Kidney (tissue), 14 donors: Measurements from ENCODE around the gene NAXE. TPM values are rescaled to one million over a fixed set of nuclear protein-coding genes. Genes with fewer than 3 reads are reported as not detected.

Source experiments
- DNase-seq, 5 donors: peaks; one replicate each; pipeline ENCODE4 v3.0.0-alpha.2; 2013 to 2020
- FAIRE-seq: peaks from 2 replicates; lab custom pipeline; 2012; peaks lifted over from hg19 to GRCh38; lab: Jason Lieb, UNC
- H3K27ac ChIP-seq, 2 donors: one replicate each; pipeline ENCODE4 v1.7.0; 2013; ENCODE audit warnings: low read depth in 2 of 2, low read length in 2 of 2, inconsistent platforms in 1 of 2
- H3K27me3 ChIP-seq: one replicate; pipeline ENCODE4 v1.7.1; 2013; ENCODE audit warnings: low read length, inconsistent platforms; ENCODE audit not compliant: control insufficient read depth, insufficient read depth
- H3K36me3 ChIP-seq, 3 donors: one replicate each; pipeline versions ENCODE4 v1.7.0 to v1.7.1; 2013; ENCODE audit warnings: low read length in 3 of 3, control low read depth in 1 of 3, inconsistent platforms in 1 of 3; ENCODE audit not compliant: insufficient read depth in 3 of 3, control insufficient read depth in 2 of 3
- H3K4me1 ChIP-seq, 3 donors: one replicate each; pipeline versions ENCODE4 v1.7.0 to v1.7.1; 2013; ENCODE audit warnings: low read length in 3 of 3, inconsistent platforms in 1 of 3, low read depth in 1 of 3; ENCODE audit not compliant: control insufficient read depth in 2 of 3, insufficient read depth in 2 of 3
- H3K4me3 ChIP-seq, 3 donors: one replicate each; pipeline versions ENCODE4 v1.7.0 to v1.8.1; 2013; ENCODE audit warnings: low read length in 3 of 3, control low read depth in 1 of 3, inconsistent platforms in 1 of 3
- H3K9ac ChIP-seq, 3 donors: one replicate each; pipeline versions ENCODE4 v1.7.0 to v1.7.1; 2013; ENCODE audit warnings: low read length in 3 of 3, control low read depth in 1 of 3, inconsistent platforms in 1 of 3
- H3K9me3 ChIP-seq, 3 donors: one replicate each; pipeline versions ENCODE4 v1.7.0 to v1.7.1; 2013; ENCODE audit warnings: low read length in 3 of 3, control low read depth in 1 of 3, inconsistent platforms in 1 of 3; ENCODE audit not compliant: control insufficient read depth in 2 of 3, insufficient read depth in 1 of 3
- CTCF ChIP-seq: IDR thresholded peaks from 3 replicates; pipeline ENCODE4 v1.5.1; 2012; ENCODE audit warnings: mild to moderate bottlenecking, moderate library complexity, borderline replicate concordance; ENCODE audit not compliant: insufficient read depth; ENCODE audit errors: extremely low read depth
- intact Hi-C: fragments of 100-400 bp; cut with DNase I; formaldehyde crosslinking; loops from one replicate; pipeline ENCODE4 v1.11.1; 2022
- polyA plus RNA-seq: library from polyadenylated mRNA; stranded (reverse); fragments of 350-450 nt; fragmentation: Illumina TruSeq; extraction: RNeasy Lipid Tissue Mini Kit (QIAGEN cat#74804); gene quantifications from one replicate; pipeline ENCODE4 v1.2.3, GENCODE V29; 2014; ENCODE audit warnings: low read depth, low replicate concordance; ENCODE audit not compliant: insufficient read depth
- total RNA-seq: library from RNA; stranded (reverse); fragmentation: NEBNext Ultra II Directional; extraction: Animal tissue kit (Norgen Biotek cat#: 25700); gene quantifications from one replicate; pipeline ENCODE4 v1.2.1, GENCODE V29; 2021
- donor health status: control.
- donor health status: control.
- donor health status: control.
- donor health status: control.
- donor health status: control.
- donor health status: DM: yes; HTN: yes; CAD: no.
- donor health status: Normal renal cell carcinoma (clear cell type).

Gene NAXE
- total and polyA plus RNA-seq, 2 donors from 2014 or later = 78.0 to 221 TPM

- intact Hi-C loops = no loop called here
- H3K4me1 ChIP-seq = no peaks in the 10 kb centered on the region
- H3K9ac ChIP-seq = no peak overlapping the region
- H3K9me3 ChIP-seq = no peaks in the 10 kb centered on the region
- no peaks in the 10 kb centered on the region for H3K36me3 ChIP-seq
- DNase-seq = no peak
- no peak overlapping the region for H3K27ac ChIP-seq
- no peak overlapping the region for H3K4me3 ChIP-seq
- no peak for FAIRE-seq
- no peak for TF ChIP-seq CTCF
- H3K27me3 ChIP-seq = no peaks in the 10 kb centered on the region
These were observed 35.9 kb upstream of the NAXE start for GRCh38 chr1:156555715-156556114.

- DNase-seq (no peak), FAIRE-seq (no peak)
- no peak for TF ChIP-seq CTCF
- Histone ChIP-seq H3K27ac (no peak overlapping the region), H3K27me3 (no peaks in the 10 kb centered on the region), H3K36me3 (no peaks in the 10 kb centered on the region), H3K4me1 (no peaks in the 10 kb centered on the region), H3K9me3 (no peaks in the 10 kb centered on the region), H3K9ac (no peak overlapping the region), H3K4me3 (no peak overlapping the region)
- intact Hi-C loops = no loop called here
These were observed 35.2 kb upstream of the NAXE start for GRCh38 chr1:156556354-156556753.

- H3K9ac ChIP-seq = no peak overlapping the region
- no peaks in the 10 kb centered on the region for H3K27me3 ChIP-seq
- H3K9me3 ChIP-seq = no peaks in the 10 kb centered on the region
- no peak for TF ChIP-seq CTCF
- no peak for DNase-seq
- no peak overlapping the region for H3K4me3 ChIP-seq
- no peaks in the 10 kb centered on the region for H3K36me3 ChIP-seq
- no peaks in the 10 kb centered on the region for H3K4me1 ChIP-seq
- intact Hi-C loops = no loop called here
- FAIRE-seq = no peak
- H3K27ac ChIP-seq = no peak overlapping the region
These were observed 32.3 kb upstream of the NAXE start for GRCh38 chr1:156559086-156559796.

GRCh38 chr1:156559797-156560385, 31.7 kb upstream of the NAXE start:
- no peak for DNase-seq
- TF ChIP-seq CTCF = no peak
- H3K9me3 ChIP-seq = no peaks in the 10 kb centered on the region
- H3K4me1 ChIP-seq = no peaks in the 10 kb centered on the region
- H3K9ac ChIP-seq = no peak overlapping the region
- H3K27ac ChIP-seq = no peak overlapping the region
- no peak overlapping the region for H3K4me3 ChIP-seq
- H3K36me3 ChIP-seq = no peaks in the 10 kb centered on the region
- intact Hi-C loops = no loop called here
- FAIRE-seq = no peak
- no peaks in the 10 kb centered on the region for H3K27me3 ChIP-seq
